ENCODE data around the gene MID2. TPM values are rescaled to one million over a fixed set of nuclear protein-coding genes. Genes with fewer than 3 reads are reported as not detected.
"Not testable (repeated sequence)": the region's sequence is repeated elsewhere in the genome, so short reads cannot be mapped to it uniquely, and the experiment has no call there.

Gene MID2
- total RNA-seq, 2 donors from 2014 or later: 15.8 to 18.9 TPM

DNA sequence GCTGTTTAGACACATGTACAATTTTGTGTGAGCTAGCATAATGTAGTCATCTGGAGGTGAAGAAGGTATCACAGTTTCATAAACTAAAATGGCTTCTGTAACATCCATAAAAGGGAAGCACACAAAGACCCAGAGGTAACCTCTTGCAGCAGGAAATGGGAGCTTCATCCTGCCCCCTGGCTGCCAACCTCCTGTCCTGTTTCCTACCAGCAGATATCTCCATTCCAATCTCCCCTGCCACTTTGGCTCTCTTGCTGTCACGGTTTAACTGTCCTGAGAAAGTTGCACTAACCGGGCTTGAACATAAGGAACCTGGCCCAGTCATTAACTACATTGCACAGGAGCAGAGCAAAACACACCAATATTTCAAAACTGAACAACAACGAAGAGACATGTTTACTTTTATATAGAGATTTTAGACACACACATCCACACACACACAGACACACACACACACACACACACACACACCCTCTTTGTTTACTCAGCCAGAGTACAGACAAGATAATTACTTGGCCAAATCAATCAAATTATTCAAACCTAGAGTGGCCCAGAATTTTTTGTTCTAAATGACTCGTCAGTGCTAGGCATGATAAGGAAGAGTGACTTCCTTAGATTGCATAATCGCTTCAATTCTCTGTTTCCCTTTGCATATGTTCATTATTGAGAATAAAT lies 24.2 kb downstream of the MID2 start:
- H3K27ac Mint-ChIP-seq: no peak overlapping the region
- ATAC-seq (replicated peaks in 1 of 2) (no peak), DNase-seq (no peak)
- H3K9me3 Mint-ChIP-seq: no peaks in the 10 kb centered on the region
- peaks cover 2 to 3% of the 10 kb centered on the region in 2 donors for H3K36me3 Mint-ChIP-seq (ENCODE audit: insufficient read depth in 2 of 2)
- peaks cover 8% of the 10 kb centered on the region for H3K4me1 Mint-ChIP-seq (ENCODE audit: low read depth)
- H3K4me3 Mint-ChIP-seq: no peak overlapping the region
- peaks cover 14% of the 10 kb centered on the region for H3K27me3 Mint-ChIP-seq (ENCODE audit: low read depth)

DNA sequence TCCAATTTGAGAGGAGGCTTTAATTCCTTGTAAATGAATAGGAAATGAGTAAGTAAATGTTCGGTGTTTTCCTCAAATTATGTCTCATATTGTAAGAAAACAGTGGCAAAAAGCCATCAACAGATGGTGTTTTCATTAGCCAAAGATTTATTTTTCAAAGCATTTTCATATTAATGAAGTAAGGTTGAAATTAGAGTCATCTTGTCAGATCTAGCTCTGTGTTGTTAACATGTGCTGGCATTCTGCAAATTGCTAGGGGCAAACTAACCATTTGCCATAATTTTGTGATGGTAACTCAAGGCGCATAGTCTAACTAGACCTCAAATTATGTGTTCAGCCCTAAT lies 24.7 kb downstream of the MID2 start:
- Mint-ChIP-seq H3K9me3 (no peaks in the 10 kb centered on the region), H3K4me3 (no peak overlapping the region), H3K36me3 (ENCODE audit: insufficient read depth in 2 of 2) (peaks cover 2 to 3% of the 10 kb centered on the region in 2 donors), H3K27ac (no peak overlapping the region), H3K27me3 (ENCODE audit: low read depth) (peaks cover 14% of the 10 kb centered on the region), H3K4me1 (ENCODE audit: low read depth) (peaks cover 8% of the 10 kb centered on the region)
- DNase-seq: no peak
- no peak for ATAC-seq (replicated peaks in 1 of 2)

GRCh38 chrX:107851215-107851614 lies 25.5 kb downstream of the MID2 start:
- peaks cover 14% of the 10 kb centered on the region for H3K27me3 Mint-ChIP-seq (ENCODE audit: low read depth)
- DNase-seq (no peak), ATAC-seq (replicated peaks in 1 of 2) (no peak)
- no peak overlapping the region for H3K27ac Mint-ChIP-seq
- no peaks in the 10 kb centered on the region for H3K9me3 Mint-ChIP-seq
- H3K36me3 Mint-ChIP-seq (ENCODE audit: insufficient read depth in 2 of 2): peaks cover 2 to 3% of the 10 kb centered on the region in 2 donors
- peaks cover 8% of the 10 kb centered on the region for H3K4me1 Mint-ChIP-seq (ENCODE audit: low read depth)
- no peak overlapping the region for H3K4me3 Mint-ChIP-seq

GRCh38 chrX:107851665-107852064 lies 26.0 kb downstream of the MID2 start:
- ATAC-seq (replicated peaks in 1 of 2); H3K4me1 Mint-ChIP-seq (ENCODE audit: low read depth); H3K27ac Mint-ChIP-seq; H3K9me3 Mint-ChIP-seq; H3K36me3 Mint-ChIP-seq (ENCODE audit: insufficient read depth in 2 of 2); H3K4me3 Mint-ChIP-seq; DNase-seq: not testable (repeated sequence)
- peaks cover 14% of the 10 kb centered on the region for H3K27me3 Mint-ChIP-seq (ENCODE audit: low read depth)

DNA sequence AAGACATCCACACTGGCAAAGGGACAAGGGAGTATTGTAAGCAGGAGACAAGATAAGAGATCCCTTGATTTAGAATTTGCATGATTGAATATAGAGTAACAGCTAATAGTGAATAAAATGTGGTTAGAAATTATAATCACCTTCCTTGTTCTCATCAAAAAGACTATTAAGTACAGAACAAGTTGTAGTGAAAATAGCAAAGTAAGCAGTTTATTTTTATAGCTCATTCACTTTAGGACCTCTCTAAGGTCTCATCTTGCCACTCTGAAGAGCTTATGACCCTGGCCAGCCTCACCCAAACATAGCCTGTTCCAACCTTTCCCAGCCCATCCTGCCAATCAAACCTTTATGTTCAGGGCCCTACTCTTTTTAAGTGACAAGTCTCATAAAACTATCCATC lies 30.6 kb downstream of the MID2 start:
- H3K4me1 Mint-ChIP-seq (ENCODE audit: low read depth): no peaks in the 10 kb centered on the region
- DNase-seq (no peak), ATAC-seq (replicated peaks in 1 of 2) (no peak)
- H3K27ac Mint-ChIP-seq: no peak overlapping the region
- no peaks in the 10 kb centered on the region for H3K9me3 Mint-ChIP-seq
- peaks cover 29% of the 10 kb centered on the region for H3K27me3 Mint-ChIP-seq (ENCODE audit: low read depth)
- H3K4me3 Mint-ChIP-seq: no peak overlapping the region
- peaks cover 1 to 3% of the 10 kb centered on the region in 2 donors for H3K36me3 Mint-ChIP-seq (ENCODE audit: insufficient read depth in 2 of 2)

- DNase-seq; H3K4me1 Mint-ChIP-seq (ENCODE audit: low read depth); ATAC-seq (replicated peaks in 1 of 2); H3K9me3 Mint-ChIP-seq; H3K4me3 Mint-ChIP-seq; H3K27ac Mint-ChIP-seq; H3K36me3 Mint-ChIP-seq (ENCODE audit: insufficient read depth in 2 of 2): not testable (repeated sequence)
- peaks cover 25% of the 10 kb centered on the region for H3K27me3 Mint-ChIP-seq (ENCODE audit: low read depth)
Observed at GRCh38 chrX:107857041-107857440, 31.4 kb downstream of the MID2 start.

GRCh38 chrX:107857837-107858236 lies 32.2 kb downstream of the MID2 start:
- H3K9me3 Mint-ChIP-seq: no peaks in the 10 kb centered on the region
- ATAC-seq (replicated peaks in 1 of 2) (no peak), DNase-seq (no peak)
- H3K4me1 Mint-ChIP-seq (ENCODE audit: low read depth): no peaks in the 10 kb centered on the region
- no peak overlapping the region for H3K27ac Mint-ChIP-seq
- peaks cover 17% of the 10 kb centered on the region for H3K27me3 Mint-ChIP-seq (ENCODE audit: low read depth)
- peaks cover 0 to 3% of the 10 kb centered on the region in 2 donors for H3K36me3 Mint-ChIP-seq (ENCODE audit: insufficient read depth in 2 of 2)
- no peak overlapping the region for H3K4me3 Mint-ChIP-seq

DNA sequence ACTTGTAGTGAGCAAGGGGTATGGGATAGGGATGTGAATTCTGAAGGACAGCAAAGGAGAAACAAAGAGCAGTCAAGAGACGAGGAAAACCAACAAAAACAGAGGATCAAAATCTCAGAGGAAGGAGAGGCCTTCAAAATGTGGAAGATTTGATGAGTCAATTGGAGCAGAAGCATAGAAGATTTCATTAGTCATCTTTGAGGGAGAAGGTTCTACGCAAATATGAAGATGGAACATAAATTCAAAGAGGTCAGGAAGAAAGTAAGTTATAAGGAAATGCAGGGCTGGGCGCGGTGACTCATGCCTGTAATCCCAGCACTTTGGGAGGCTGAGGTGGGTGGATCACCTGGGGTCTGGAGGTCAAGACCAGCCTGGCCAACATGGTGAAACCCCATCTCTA lies 35.4 kb downstream of the MID2 start:
- DNase-seq (no peak), ATAC-seq (replicated peaks in 1 of 2) (no peak)
- Mint-ChIP-seq H3K36me3 (ENCODE audit: insufficient read depth in 2 of 2) (no peaks in the 10 kb centered on the region), H3K4me3 (no peak overlapping the region), H3K4me1 (ENCODE audit: low read depth) (no peaks in the 10 kb centered on the region), H3K27me3 (ENCODE audit: low read depth) (peaks cover 16% of the 10 kb centered on the region), H3K27ac (no peak overlapping the region), H3K9me3 (no peaks in the 10 kb centered on the region)

DNA sequence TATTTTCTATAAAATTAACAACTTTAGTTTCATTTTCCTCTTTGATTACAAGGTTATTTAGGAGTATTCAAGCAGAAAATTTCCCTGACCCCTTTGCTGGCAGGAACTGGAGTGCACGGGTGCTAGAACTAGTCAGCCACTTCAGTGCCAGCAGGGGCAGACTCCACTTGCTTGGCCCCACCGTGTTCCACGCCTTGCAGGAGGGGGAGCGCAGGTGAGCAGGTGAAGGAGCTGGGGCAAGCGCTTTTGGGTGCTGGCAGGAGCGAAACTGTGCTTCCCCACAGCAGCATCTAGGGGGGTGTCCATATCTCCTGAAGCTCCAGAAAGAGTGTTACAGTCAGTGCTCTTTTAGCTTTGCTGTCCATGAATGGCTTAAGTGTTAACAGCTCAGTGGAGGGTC lies 45.5 kb downstream of the MID2 start:
- Mint-ChIP-seq H3K36me3 (ENCODE audit: insufficient read depth in 2 of 2) (no peaks in the 10 kb centered on the region), H3K9me3 (no peaks in the 10 kb centered on the region), H3K27ac (no peak overlapping the region), H3K4me3 (no peak overlapping the region), H3K27me3 (ENCODE audit: low read depth) (peaks cover 11% of the 10 kb centered on the region), H3K4me1 (ENCODE audit: low read depth) (no peaks in the 10 kb centered on the region)
- ATAC-seq (replicated peaks in 1 of 2): no peak
- no peak for DNase-seq

DNA sequence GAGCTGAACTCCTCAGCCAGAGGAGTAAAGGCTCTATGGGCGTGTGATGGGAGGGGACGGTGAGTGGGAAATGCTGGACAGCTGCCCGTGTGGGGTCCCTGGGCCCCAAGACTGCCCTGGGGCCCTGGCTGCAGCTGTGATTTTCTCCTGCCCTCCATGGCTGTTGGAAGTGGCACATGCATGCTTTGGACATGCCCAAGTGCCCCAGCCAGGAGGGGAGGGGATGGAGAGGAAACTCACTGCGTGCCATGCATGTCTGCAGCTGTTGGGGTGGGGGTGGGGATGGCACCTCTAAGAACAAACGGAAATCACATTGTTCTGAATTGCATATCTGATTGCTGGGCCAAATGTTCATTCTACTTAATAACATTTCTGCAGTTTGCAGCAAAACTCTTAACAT lies 52.4 kb downstream of the MID2 start:
- no peaks in the 10 kb centered on the region for H3K9me3 Mint-ChIP-seq
- H3K27ac Mint-ChIP-seq: no peak overlapping the region
- H3K27me3 Mint-ChIP-seq (ENCODE audit: low read depth): peaks cover 18% of the 10 kb centered on the region
- DNase-seq (no peak), ATAC-seq (replicated peaks in 1 of 2) (no peak)
- no peaks in the 10 kb centered on the region for H3K36me3 Mint-ChIP-seq (ENCODE audit: insufficient read depth in 2 of 2)
- H3K4me1 Mint-ChIP-seq (ENCODE audit: low read depth): no peaks in the 10 kb centered on the region
- H3K4me3 Mint-ChIP-seq: no peak overlapping the region

DNA sequence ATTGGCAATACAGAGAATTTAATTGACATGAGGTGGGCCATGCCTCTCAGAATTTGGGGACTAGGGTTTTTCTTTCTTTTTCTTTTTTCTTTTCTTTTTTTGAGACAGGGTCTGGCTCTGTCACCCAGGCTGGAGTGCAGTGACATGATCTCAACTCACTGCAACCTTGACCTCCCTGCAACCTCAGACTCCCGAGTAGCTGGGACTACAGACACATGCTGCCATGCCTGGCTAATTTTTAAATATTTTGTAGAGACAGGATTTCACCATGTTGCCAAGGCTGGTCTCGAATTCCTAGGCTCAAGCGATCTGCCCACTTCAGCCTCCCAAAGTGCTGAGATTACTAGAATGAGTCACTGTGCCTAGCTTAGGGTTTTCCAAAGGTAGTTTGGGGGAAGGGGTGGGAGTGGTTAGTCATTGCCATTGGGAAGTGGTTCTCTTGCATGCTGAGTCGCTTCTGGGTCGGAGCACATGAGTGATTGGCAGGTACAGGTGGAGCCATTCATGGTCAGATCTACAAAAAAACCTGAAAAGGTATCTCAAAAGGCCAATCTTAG lies 54.5 kb downstream of the MID2 start:
- DNase-seq (no peak), ATAC-seq (replicated peaks in 1 of 2) (no peak)
- Mint-ChIP-seq H3K36me3 (ENCODE audit: insufficient read depth in 2 of 2) (no peaks in the 10 kb centered on the region), H3K4me1 (ENCODE audit: low read depth) (no peaks in the 10 kb centered on the region), H3K27ac (no peak overlapping the region), H3K27me3 (ENCODE audit: low read depth) (peaks cover 18% of the 10 kb centered on the region), H3K9me3 (no peaks in the 10 kb centered on the region), H3K4me3 (no peak overlapping the region)

DNA sequence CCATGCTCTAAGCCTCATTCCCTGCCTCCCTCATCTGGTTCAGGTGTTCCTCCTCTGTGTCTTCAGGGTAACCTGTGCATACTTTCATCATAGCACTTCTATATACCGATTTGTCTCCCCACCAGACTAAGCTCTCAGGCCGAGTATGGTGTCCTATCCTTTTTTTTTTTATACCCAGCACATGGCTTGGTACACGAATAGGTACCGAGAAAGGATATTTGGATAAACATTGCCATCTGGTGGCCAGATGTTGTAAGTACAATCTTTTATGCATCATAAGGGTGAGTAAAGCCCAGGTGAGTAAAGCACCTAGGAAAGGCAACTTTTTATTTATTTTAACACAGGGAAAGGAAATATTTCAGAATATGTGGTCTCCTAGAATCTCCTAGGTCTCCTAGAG lies 68.4 kb downstream of the MID2 start:
- peaks cover 4 to 6% of the 10 kb centered on the region in 2 donors for H3K9me3 Mint-ChIP-seq
- H3K27ac Mint-ChIP-seq: no peak overlapping the region
- no peaks in the 10 kb centered on the region for H3K4me1 Mint-ChIP-seq (ENCODE audit: low read depth)
- peak; percentile 79 to 86 for ATAC-seq (replicated peaks in 1 of 2)
- H3K36me3 Mint-ChIP-seq (ENCODE audit: insufficient read depth in 2 of 2): peaks cover 8 to 10% of the 10 kb centered on the region in 2 donors
- H3K27me3 Mint-ChIP-seq (ENCODE audit: low read depth): peaks cover 17% of the 10 kb centered on the region
- H3K4me3 Mint-ChIP-seq: no peak overlapping the region
- peak; percentile 23 to 44 for DNase-seq

GRCh38 chrX:107902721-107903120 lies 77.1 kb downstream of the MID2 start:
- Mint-ChIP-seq H3K36me3 (ENCODE audit: insufficient read depth in 2 of 2) (no peaks in the 10 kb centered on the region), H3K27me3 (ENCODE audit: low read depth) (peaks cover 25% of the 10 kb centered on the region), H3K27ac (no peak overlapping the region), H3K4me3 (no peak overlapping the region), H3K9me3 (no peaks in the 10 kb centered on the region), H3K4me1 (ENCODE audit: low read depth) (no peaks in the 10 kb centered on the region)
- ATAC-seq (replicated peaks in 1 of 2) (no peak), DNase-seq (no peak)

DNA sequence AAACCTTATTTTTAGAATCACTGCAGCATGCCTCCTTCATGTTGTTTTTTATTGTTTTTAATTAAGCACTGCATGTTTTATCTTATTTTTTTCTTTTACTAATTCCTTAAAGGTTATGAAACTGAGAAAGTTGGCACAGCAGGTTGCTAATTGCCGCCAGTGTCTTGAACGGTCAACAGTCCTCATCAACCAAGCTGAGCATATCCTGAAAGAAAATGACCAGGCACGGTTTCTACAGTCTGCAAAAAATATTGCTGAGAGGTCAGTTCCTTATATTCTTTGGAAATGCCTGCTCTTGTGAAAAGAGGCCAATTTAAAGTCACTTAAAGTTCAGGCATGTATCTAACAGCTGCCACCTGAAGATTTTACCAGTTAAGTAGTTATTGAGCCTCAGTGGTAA lies 79.7 kb downstream of the MID2 start:
- ATAC-seq (replicated peaks in 1 of 2) (no peak), DNase-seq (no peak)
- Mint-ChIP-seq H3K4me3 (no peak overlapping the region), H3K27me3 (ENCODE audit: low read depth) (peaks cover 36% of the 10 kb centered on the region), H3K9me3 (no peaks in the 10 kb centered on the region), H3K27ac (no peak overlapping the region), H3K36me3 (ENCODE audit: insufficient read depth in 2 of 2) (peaks cover 0 to 2% of the 10 kb centered on the region in 2 donors), H3K4me1 (ENCODE audit: low read depth) (no peaks in the 10 kb centered on the region)
